IPS DF 6.9 (cell line): Measurements from ENCODE around the gene MYO1C.
A peak's percentile ranks its signal among the peaks of the same experiment; 100 is the strongest.

Source experiments
- DNase-seq: peaks from one replicate; pipeline ENCODE4 v3.0.0-alpha.2; 2013; ENCODE audit warnings: low read depth, low spot score
- H3K27ac ChIP-seq: one replicate; pipeline ENCODE4 v1.5.1; 2013; ENCODE audit warnings: low read length, control low read depth
- H3K27me3 ChIP-seq: 2 replicates; pipeline ENCODE4 v1.6.1; 2013; ENCODE audit warnings: mild to moderate bottlenecking, low read length; ENCODE audit not compliant: control insufficient read depth, insufficient read depth
- H3K36me3 ChIP-seq: 2 replicates; pipeline ENCODE4 v1.6.1; 2013; ENCODE audit warnings: low read length; ENCODE audit not compliant: control insufficient read depth, insufficient read depth
- H3K4me1 ChIP-seq: 2 replicates; pipeline ENCODE4 v1.6.1; 2013; ENCODE audit warnings: low read length; ENCODE audit not compliant: control insufficient read depth, insufficient read depth
- H3K4me3 ChIP-seq: 2 replicates; pipeline ENCODE4 v1.5.1; 2013; ENCODE audit warnings: mild to moderate bottlenecking, low read length
- H3K9me3 ChIP-seq: 2 replicates; pipeline ENCODE4 v1.6.1; 2013; ENCODE audit warnings: low read length, inconsistent platforms; ENCODE audit not compliant: control insufficient read depth, insufficient read depth
- WGBS: extraction: QIAGEN DNeasy Blood & Tissue Kit; methylation state at CpG from one replicate; pipeline ENCODE4 v1.1.7; 2013; ENCODE audit warnings: mixed read lengths, missing lambda C conversion rate; ENCODE audit not compliant: insufficient read length, insufficient coverage; 5-methylcytosine and 5-hydroxymethylcytosine counted together

The MYO1C gene

GRCh38 chr17:1494736-1495253 lies 2.3 kb upstream of the MYO1C start:
- H3K4me3 ChIP-seq: no peak overlapping the region
- no peak overlapping the region for H3K27ac ChIP-seq
- H3K27me3 ChIP-seq: no peaks in the 10 kb centered on the region
- no peak for DNase-seq
- H3K9me3 ChIP-seq: no peaks in the 10 kb centered on the region
- H3K36me3 ChIP-seq: peaks cover 2% of the 10 kb centered on the region; the same call in 1 of the 2 replicates
- WGBS: no CpG with 5 or more reads among the region's 11 CpGs
- H3K4me1 ChIP-seq: no peaks in the 10 kb centered on the region; the same call in 1 of the 2 replicates

- DNase-seq: no peak
Observed at GRCh38 chr17:1494203-1494602, 1.7 kb upstream of the MYO1C start.

GRCh38 chr17:1493291-1493980 lies 950 bp upstream of the MYO1C start:
- Histone ChIP-seq H3K36me3 (peaks cover 2% of the 10 kb centered on the region; the same call in 1 of the 2 replicates), H3K4me1 (no peaks in the 10 kb centered on the region; the same call in 1 of the 2 replicates), H3K27me3 (no peaks in the 10 kb centered on the region), H3K9me3 (no peaks in the 10 kb centered on the region), H3K4me3 (no peak overlapping the region), H3K27ac (no peak overlapping the region)
- DNase-seq: no peak
- no CpG with 5 or more reads among the region's 23 CpGs for whole genome bisulfite sequencing

More at GRCh38 chr17:1494203-1494602, 1.7 kb upstream of the MYO1C start:
- no CpG with 5 or more reads among the region's 7 CpGs for WGBS
- Histone ChIP-seq H3K27ac (no peak overlapping the region), H3K4me3 (no peak overlapping the region), H3K27me3 (no peaks in the 10 kb centered on the region), H3K36me3 (peaks cover 2% of the 10 kb centered on the region; the same call in 1 of the 2 replicates), H3K9me3 (no peaks in the 10 kb centered on the region), H3K4me1 (no peaks in the 10 kb centered on the region; the same call in 1 of the 2 replicates)

GRCh38 chr17:1491443-1492248 lies 840 bp downstream of the MYO1C start:
- Histone ChIP-seq H3K27ac (no peak overlapping the region), H3K4me1 (peaks cover 2% of the 10 kb centered on the region; the same call in 1 of the 2 replicates), H3K27me3 (no peaks in the 10 kb centered on the region), H3K36me3 (peaks cover 2% of the 10 kb centered on the region; the same call in 1 of the 2 replicates), H3K9me3 (no peaks in the 10 kb centered on the region), H3K4me3 (peak overlapping the region; percentile 68; the same call in 1 of the 2 replicates)
- DNase-seq: no peak
- no CpG with 5 or more reads among the region's 94 CpGs for WGBS

GRCh38 chr17:1490643-1491442 lies 1.6 kb downstream of the MYO1C start:
- DNase-seq: no peak
- Histone ChIP-seq H3K4me3 (peak overlapping the region; percentile 68; the same call in 1 of the 2 replicates), H3K36me3 (peaks cover 1% of the 10 kb centered on the region; the same call in 1 of the 2 replicates), H3K9me3 (no peaks in the 10 kb centered on the region), H3K27ac (no peak overlapping the region), H3K27me3 (no peaks in the 10 kb centered on the region), H3K4me1 (peaks cover 2% of the 10 kb centered on the region; the same call in 1 of the 2 replicates)
- no CpG with 5 or more reads among the region's 52 CpGs for WGBS

GRCh38 chr17:1488826-1489270 lies 3.6 kb downstream of the MYO1C start:
- peaks cover 3% of the 10 kb centered on the region; the same call in 1 of the 2 replicates for H3K4me1 ChIP-seq
- no peak overlapping the region; the same call in 1 of the 2 replicates for H3K4me3 ChIP-seq
- H3K9me3 ChIP-seq: no peaks in the 10 kb centered on the region
- no peak for DNase-seq
- H3K36me3 ChIP-seq: no peaks in the 10 kb centered on the region; the same call in 1 of the 2 replicates
- no peaks in the 10 kb centered on the region for H3K27me3 ChIP-seq
- no peak overlapping the region for H3K27ac ChIP-seq
- WGBS: no CpG with 5 or more reads among the region's 7 CpGs

- H3K27ac ChIP-seq: no peak overlapping the region
Observed at GRCh38 chr17:1487939-1488825, 4.3 kb downstream of the MYO1C start.

GRCh38 chr17:1486802-1487695 lies 5.4 kb downstream of the MYO1C start:
- DNase-seq: no peak

More at GRCh38 chr17:1487939-1488825, 4.3 kb downstream of the MYO1C start:
- WGBS: no CpG with 5 or more reads among the region's 72 CpGs
- H3K27me3 ChIP-seq: no peaks in the 10 kb centered on the region
- no peak for DNase-seq
- H3K9me3 ChIP-seq: no peaks in the 10 kb centered on the region
- peak overlapping the region; percentile 39; the same call in 1 of the 2 replicates for H3K4me3 ChIP-seq
- H3K36me3 ChIP-seq: no peaks in the 10 kb centered on the region; the same call in 1 of the 2 replicates
- peaks cover 3% of the 10 kb centered on the region; the same call in 1 of the 2 replicates for H3K4me1 ChIP-seq

More at GRCh38 chr17:1486802-1487695, 5.4 kb downstream of the MYO1C start:
- peaks cover 5% of the 10 kb centered on the region; the same call in 1 of the 2 replicates for H3K36me3 ChIP-seq
- no peaks in the 10 kb centered on the region for H3K27me3 ChIP-seq
- H3K27ac ChIP-seq: no peak overlapping the region
- no peaks in the 10 kb centered on the region for H3K9me3 ChIP-seq
- WGBS: no CpG with 5 or more reads among the region's 74 CpGs
- peaks cover 3% of the 10 kb centered on the region; the same call in 1 of the 2 replicates for H3K4me1 ChIP-seq
- H3K4me3 ChIP-seq: peak overlapping the region; percentile 17; the same call in 1 of the 2 replicates
